ENCODE data around the gene GDPD5.

DNA sequence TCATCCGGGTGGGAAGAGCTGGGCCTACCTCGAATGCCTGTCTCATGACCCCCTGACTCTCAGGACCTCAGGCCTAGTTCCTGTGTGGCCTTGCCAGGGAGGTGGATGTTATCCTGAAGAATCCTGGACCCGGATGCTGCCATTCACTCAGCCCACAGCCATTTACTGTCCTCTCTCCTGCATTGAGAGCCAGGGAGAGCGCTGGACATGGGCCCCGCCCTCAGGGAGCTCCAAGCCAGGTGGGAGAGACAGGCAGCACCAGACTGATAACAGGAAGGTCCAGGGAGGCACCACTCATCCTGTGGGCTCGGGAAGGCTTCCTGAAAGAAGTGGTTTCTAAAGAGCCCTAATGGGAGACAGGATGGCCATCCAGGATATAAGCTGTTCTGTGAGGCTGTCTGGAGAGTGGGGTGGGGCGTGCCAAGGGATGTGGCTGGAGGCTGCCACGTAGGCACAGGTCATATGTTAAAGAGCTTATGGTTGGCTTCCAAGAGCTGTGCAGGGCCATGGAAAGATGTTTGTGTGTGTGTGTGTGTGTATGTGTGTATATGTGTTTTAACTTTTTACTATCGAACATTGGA is 44.9 kb upstream of the GDPD5 start:
- TF ChIP-seq CTCF (IDR thresholded peaks at IDR 0.05; ENCODE audit: low read depth, low read length, poor library complexity, severe bottlenecking) (no peak), EZH2phosphoT487 (IDR thresholded peaks at IDR 0.05; ENCODE audit: borderline replicate concordance, low read length) (no peak)

Measured in DOHH2 (cell line).